NCI-H146 (cell line): ENCODE data around the gene PAAF1.
A peak's percentile ranks its signal among the peaks of the same experiment; 100 is the strongest.
"Not testable (repeated sequence)": the region's sequence is repeated elsewhere in the genome, so short reads cannot be mapped to it uniquely, and the experiment has no call there.

Source experiments
- DNase-seq: peaks from one replicate; lab custom pipeline; 2025; lab: John Stamatoyannopoulos, UW

The PAAF1 gene

DNA sequence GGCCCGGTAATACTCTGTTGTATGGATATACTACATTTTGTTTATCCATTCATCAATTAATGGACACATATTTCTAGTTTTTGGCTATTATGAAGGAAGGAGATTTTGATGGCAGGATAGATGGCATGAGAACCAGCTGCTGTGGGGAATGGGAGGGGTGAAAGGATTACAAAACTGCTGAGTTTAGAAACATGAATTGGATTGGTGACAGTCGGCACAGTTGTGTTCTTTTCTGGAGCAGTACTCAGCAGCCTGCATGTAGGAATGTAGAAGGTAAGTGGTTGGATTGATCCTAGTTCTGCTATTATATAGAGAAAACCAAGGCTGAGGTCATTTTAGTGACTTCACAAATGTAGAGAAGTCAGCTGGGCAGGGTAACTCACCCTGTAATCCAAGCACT is 7.1 kb downstream of the PAAF1 start:
- no peak for DNase-seq

DNA sequence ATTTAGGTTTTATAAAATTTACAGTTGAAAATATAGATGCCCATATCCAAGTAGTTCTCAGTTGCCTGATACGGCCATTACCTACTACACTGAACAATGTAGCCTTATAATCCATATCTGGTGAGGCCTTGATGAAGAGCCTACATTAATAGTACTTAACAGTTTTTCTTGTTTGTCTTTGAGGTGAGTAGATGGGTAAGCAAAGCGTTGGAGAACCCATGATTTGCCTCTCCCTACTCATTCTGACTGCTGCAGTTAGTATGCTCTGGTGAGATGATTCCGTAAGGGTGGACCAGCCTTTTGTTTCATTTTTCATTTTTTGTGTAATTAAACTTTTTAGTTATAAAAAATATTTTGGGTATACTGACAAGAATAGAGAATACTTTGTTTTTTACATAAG is 11.4 kb downstream of the PAAF1 start:
- DNase-seq, result no peak

DNA sequence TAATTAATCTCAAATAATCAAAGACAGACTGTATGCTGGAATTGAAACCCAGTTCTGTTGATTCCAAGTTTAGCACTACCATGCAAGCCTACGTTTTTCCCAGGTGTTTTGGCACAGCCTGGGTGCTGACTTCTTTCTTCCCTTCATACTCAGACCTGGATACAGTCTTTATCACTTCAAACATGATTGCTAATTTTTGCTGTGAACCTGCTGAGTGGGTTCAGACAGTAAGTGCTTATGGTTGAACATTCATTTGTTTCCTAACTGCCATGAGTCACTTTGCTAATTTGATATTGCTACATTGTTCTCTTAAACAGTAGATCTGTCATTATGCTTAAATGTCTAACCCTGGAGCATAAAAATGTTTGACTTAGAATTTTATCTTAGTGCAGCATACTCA is 12.2 kb downstream of the PAAF1 start:
- no peak for DNase-seq

DNA sequence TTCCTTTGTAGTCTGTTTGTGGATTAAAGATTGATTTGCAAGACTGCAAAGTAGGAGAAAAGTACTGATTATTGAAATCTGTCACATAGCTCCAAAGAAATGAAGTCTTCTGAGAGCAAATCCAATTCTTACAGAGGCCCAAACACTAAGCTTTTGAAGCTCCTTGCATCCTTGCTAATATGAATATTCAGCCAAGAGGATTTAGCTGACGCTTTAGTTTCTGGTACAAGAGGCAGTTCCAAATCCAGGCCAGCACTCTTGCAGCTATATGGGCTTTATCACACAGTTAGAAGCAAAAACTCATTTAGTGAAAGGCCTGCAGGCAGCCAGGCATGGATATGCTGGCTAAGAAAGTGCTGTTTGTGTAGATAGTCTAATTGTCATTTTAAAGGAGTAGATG is 12.7 kb downstream of the PAAF1 start:
- DNase-seq, result no peak

DNA sequence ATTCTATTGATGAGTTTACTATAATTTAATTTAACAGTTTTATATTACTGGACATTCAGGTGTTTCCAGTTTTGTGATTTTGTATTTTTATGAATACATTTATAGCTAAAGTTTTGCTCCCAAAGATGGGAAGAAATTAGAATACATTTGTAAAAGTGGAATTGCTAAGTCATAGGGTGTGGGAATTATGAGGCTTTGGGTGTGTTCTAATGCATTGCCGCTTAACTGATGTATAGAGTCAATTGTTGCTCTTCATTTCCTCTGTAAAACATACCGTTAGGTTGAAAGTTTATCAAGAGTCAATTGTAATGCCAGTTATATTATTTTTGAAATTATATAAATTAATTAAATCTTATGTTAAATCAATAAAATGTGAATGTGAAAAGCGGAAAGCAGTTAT is 16.2 kb downstream of the PAAF1 start:
- no peak for DNase-seq

DNA sequence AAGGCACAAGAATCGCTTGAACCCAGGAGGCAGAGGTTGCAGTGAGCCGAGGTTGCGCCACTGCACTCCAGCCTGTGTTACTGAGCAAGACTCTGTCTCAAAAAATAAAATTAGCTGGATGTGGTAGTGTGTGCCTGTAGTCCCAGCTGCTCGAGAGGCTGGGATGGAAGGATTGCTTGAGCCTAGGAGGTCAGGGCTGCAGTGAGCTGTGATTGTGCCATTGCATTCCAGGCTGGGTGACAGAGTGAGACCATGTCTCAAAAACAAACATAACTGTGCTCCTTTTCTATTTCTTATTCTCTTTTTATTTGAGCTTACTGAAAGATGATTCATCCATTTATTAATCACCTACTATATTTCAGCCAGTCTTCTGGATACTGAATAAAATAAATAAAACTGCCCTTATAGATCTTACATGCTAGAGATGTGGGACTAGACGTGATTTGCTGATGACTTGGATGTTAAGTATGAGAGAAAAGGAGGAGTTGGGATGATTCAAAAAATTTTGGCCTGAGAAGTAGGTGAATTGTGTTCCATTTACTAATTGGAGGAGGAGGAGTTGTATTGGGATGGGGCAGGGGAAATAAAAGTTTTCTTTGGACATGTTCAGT is 18.0 kb downstream of the PAAF1 start:
- no peak for DNase-seq

DNA sequence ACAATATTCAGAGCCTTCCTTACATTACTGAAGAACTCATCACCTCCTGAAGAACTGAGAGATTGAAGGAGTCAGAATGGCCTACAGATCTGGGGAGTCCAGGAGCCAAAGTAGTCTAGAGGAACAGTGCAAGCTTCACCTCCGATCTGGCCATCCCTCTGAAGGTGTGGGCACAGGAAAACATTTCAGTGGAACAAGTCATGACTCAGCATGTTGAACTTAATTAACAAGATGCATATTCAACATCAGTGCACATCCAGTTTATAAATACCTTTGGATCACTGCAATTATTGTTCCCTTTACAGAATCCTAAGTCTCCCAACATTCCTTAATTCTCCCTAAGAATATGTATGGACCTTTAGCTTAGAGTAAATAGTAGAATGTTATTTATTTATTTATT is 25.5 kb downstream of the PAAF1 start:
- DNase-seq, result no peak

DNA sequence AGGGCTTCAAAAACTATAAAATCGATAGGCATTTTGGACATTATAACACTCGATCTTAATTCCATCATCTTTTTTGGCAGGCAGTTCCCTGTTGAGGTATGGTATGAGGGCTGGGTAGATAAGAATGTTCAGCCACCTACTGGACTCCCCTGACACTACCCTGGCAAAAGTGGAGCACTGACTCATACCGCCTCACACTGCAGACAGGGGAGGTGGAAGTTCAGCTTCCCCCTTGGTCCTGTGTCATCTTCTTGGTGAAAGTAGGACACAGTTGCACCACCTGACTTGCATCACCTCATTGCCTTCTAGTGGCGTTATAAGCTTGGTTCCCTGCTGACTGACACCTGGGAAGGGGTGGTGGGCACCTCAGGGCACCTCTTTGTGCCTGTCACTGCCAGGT is 30.4 kb downstream of the PAAF1 start:
- no peak for DNase-seq

DNA sequence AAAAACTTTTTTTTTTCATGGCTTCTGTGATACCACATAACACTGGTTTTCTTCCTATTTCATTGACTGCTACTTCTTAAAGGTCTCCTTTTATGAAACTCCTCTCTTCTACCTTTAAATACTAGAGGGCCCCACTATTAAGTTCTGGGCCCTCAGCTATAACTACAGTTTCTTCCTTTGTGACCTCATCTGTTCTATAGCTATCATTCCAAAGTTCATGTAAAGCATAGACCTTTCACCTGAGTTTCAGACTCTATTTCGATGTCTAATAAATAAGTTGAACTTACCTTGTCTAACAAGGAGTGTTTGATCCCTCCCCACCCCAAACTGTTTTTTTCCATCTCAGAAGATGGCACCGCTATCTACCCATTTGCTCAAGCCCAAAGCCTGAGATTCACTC is 35.2 kb downstream of the PAAF1 start:
- no peak for DNase-seq

DNA sequence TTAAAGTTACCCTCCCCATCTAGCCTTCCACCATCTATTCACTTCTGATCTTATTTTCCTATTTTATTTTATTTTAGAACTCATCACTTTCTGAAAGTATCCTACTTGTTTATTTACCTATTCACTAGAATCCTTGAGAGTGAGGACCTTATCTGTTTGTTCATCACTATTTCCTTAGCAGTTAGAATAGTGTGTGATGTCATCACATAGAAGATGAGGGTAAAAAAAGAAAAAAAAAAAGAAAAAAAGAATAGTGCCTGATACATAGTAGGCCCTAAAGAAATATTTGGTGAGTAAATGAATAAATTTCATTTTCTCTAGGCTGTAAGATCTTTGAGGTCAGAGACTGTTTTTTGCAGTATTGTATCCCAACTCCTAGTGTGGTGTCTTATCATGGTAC is 36.7 kb downstream of the PAAF1 start:
- no peak for DNase-seq

DNA sequence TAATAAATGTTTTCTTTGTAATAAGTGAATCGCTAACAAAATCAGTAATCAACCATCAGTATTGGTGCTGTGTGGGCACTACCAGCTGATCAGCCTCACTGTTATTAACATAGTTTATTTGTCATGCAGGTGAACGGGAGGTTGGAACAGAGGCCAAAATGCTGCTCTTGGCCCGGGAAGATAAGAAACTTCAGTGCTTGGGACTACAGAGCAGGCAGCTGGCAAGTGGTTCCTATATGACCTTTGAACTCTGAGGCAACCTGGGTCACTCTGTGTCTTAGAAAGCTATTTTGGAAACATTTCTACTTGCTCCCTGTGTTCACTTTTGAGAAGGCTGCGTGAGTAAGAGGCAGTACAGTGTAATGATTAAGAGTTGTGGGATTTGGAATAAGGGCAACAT is 37.5 kb downstream of the PAAF1 start:
- DNase-seq, result no peak

DNA sequence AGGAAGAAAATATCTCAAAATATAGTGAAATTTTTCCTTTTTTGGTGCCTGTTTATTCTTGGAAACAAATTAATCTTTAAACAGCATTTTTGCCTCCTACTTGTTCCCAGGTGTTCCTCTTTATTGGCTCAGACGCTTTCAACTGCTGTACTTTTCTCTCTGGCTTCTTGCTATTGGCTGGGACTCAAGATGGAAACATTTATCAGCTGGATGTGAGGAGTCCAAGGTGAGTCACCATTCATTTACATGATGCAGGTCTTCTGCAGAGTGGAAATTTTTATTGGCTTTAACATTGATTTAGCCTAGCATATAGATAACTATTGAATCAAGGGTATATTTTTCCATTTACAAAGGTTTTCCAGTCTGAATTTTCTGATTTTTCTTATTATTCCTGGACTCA is 39.6 kb downstream of the PAAF1 start:
- no peak for DNase-seq

DNA sequence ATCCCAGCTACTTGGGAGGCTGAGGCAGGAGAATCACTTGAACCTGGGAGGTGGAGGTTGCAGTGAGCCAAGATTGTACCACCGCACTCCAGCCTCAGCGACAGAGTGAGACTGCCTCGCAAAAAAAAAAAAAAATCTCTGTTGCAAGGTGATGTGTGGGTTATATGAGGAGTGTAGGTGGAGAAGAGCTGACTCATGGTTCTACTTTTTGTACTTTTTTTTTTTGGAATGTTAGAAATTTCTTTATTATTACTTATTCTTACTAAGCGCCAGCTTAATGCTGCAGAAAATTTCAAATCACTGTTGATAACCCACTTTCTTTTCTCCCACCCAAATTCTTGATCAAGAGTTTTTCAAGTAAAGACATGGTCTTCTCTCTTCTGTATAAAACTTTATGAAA is 44.4 kb downstream of the PAAF1 start:
- no peak for DNase-seq

DNA sequence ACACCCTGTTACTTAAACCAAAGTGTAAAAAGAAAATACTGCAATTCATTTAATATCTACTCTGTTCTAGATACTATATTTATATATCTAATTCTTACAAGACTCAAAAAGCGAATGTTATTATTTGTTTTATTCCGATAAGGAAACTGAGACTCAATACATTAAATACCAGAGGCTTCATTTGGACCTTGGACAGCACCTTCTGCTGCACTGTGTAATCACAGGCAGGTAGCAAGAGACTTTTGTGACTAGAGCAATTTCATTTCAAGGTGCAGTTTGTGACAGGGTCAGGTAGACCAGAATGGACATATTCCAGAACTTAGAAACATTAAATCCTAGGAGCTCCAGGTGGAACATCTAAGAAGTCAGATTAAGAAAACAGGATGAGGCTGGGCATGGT is 52.6 kb downstream of the PAAF1 start:
- no peak for DNase-seq

DNA sequence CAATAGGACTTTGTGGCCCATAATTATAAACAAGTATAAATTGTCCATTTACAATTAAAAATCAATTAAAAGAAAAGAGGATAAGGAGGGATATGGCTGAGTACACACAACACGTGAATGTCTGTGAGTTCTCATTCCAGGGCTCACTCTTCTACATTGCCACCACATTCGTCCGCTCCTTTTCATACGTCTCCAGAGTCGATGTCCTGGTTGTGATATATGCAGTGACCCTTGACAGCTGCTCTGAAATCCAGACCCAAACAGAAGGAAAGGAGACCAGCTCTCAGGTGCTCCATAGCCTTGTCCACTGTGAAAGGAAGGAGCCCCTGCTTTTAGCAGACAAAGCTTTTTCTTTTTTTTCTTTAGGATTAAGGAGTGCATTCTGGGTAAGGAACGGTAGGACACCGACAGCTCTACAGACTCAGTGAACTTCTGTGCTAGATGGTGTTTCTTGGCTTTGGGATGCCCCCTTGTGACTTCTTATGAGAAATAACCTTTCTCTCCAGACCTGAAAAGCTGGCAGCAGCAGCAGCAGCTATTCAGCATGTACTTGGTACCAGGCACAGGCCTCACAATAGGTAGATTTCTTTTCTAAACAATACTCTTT is 54.3 kb downstream of the PAAF1 start:
- DNase-seq, result peak; percentile 48

DNA sequence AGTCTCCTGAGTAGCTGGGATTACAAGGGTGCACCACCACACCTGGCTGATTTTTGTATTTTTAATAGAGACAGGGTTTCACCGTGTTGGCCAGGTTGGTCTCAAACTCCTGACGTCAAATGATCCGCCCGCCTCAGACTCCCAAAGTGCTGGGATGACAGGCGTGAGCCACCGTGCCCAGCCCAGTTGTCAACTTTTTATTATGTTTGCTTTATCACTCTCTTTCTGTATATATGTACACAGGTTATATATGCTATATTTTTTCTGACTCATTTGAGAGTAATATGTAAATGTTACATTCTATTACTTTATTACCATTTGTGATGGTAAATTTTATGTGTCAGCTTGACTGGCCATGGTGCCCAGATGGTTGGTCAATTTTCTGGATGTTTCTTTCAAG is 55.2 kb downstream of the PAAF1 start:
- DNase-seq, result no peak

DNA sequence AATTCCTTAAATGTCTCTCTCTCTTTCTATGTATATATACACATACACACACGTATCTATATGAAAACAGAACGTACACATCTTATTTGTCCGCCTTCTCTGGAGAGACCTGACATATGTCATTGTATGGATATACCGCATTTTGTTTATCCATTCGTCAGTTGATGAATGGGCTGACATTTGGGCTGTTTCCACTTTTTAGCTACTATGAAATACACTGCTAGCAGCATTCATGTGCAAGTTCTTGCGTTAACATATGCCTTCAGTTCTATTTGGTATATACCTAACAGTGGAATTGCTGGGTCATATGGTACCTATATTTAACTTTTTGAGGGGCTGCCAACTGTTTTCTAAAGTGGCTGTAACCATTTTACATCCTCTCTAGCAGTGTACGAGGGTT is 56.0 kb downstream of the PAAF1 start:
- DNase-seq, result no peak

DNA sequence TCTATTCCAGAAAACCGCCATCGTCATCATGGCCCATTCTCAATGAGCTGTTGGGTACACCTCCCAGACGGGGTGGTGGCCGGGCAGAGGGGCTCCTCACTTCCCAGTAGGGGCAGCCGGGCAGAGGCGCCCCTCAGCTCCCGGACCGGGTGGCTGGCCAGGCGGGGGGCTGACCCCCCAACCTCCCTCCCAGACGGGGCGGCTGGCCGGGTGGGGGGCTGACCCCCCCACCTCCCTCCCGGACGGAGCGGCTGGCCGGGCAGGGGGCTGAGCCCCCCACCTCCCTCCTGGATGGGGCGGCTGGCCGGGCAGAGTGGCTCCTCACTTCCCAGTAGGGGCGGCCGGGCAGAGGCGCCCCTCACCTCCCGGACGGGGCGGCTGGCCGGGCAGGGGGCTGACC is 59.2 kb downstream of the PAAF1 start:
- not testable (repeated sequence) for DNase-seq

DNA sequence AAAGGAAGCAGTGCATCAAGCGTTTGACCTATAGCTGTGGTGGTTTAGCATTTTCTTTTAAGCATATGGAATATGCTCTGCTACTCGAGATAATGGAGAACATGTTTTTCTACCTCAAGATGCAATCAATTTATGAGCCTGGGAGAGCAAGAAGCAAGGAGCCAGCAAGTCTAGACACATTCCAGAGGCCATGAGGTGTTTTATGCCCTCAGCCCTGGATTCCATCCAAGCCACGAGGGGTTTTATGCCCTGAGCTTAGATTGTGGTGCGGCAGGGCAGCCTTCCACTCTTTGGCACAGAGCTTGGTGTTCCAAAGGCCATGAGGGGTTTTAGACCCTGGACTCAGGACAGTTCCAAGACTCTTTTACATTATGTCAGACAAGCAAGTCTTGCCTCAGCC is 62.3 kb downstream of the PAAF1 start:
- DNase-seq, result no peak

DNA sequence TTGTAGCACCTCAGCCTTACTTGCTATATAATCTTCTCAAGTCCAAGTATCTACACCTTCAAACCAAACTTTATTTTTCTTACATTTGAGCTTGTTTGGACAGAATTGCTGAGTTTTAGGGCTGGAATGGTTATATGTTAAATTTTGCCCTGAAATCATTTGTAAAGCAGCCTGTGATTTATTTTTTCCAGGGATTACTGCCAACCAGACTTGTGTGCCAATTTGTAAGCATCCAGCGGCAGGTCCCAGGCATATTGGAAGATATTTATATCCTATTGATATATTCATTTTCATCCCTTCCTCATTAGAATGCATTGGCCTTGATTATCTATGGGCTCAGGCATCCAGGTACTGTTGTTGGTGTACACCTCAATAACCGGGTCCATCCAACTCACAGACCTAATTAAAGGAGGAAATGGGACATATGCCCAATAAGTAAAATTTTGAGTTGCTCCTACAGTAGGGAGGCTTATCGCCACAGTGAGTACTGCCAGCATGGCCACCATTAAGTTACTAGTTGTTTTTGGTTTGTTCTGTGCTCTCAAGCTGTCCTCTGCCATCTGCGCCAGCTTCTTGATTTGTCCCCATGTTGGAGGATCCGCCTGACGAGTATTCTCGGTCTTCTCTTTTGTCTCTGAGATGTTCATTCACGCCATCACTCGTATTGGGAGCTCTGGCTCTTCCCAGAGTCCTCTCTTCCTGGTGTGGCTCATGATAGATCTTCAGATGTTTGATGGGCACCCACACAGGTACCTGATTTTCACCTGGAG is 64.2 kb downstream of the PAAF1 start:
- no peak for DNase-seq

DNA sequence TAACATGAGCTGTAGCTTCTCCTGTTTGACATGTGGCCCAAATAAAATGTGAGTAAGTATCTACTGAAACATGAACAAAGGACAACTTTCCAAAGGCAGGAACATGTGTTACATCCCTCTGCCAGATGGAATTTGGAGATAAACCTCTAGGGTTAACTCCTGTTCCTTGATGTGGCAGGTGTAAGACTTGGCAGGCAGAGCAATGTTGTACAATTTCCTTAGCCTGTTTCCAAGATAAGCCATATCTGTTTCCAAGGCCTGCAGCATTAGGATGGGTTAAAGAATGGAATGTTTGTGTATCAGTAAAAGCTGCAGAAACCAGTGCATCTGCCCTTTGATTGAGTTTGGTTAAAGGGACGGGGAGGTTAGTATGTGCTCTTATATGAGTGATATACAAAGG is 65.2 kb downstream of the PAAF1 start:
- DNase-seq, result no peak

DNA sequence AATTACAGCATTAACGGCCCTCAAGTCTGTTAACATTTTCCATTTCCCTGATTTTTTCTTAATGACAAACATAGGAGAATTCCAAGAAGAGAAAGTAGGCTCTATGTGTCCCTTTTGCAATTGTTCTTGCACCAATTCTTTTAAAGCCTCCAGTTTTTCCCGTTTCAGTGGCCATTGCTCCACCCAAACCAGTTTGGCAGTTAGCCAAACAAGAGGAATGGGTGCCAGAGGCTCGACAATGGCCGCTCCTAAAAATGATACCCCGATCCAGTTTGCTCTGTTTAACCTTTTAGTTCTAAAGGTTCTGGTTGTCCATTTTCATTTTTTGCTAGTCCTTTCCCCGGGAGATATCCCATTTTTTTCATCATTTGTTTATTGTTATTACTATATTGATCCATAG is 67.3 kb downstream of the PAAF1 start:
- DNase-seq, result no peak

DNA sequence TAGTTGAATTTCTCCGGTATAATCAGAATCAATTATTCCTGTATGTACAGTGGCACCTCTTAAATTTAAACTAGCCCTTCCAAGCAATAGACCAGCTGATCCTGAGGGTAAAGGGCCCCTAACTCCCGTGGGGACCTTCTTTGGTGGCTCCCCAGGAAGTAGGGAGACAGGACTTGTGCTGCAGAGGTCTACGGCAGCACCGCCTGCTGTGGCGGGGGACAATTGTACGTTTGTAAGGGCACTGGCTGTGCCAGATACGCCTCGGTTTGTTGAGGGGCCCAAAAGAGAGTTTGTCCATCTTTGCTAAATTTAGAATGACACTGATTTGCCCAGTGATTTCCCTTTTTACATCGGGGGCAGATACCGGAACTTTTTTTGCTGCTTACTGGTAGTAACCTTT is 68.1 kb downstream of the PAAF1 start:
- DNase-seq, result no peak

DNA sequence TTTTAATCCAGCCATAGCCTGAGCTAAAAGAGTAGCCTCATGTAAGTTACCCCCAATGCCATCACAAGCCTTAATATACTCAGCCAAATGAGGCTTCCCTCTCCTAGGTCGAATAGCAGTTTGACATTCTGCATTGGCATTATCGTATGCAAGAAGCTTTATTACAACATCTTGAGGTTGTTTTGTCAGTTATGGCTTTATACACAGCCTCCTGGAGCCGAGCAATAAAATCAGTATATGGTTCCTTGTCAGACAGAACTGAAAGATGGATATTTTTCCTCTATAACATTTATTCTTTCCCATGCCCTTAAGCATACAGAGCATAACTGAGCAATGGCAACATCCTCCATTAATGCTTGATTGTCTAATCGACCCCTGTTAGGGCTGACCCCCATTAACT is 68.6 kb downstream of the PAAF1 start:
- DNase-seq, result no peak
